ENCODE data around the gene LPAR4. TPM values are rescaled to one million over a fixed set of nuclear protein-coding genes. Genes with fewer than 3 reads are reported as not detected.

Gene LPAR4
- total and polyA plus RNA-seq, 2 of the 4 experiments (the other 2 are of a cell fraction): not detected

DNA sequence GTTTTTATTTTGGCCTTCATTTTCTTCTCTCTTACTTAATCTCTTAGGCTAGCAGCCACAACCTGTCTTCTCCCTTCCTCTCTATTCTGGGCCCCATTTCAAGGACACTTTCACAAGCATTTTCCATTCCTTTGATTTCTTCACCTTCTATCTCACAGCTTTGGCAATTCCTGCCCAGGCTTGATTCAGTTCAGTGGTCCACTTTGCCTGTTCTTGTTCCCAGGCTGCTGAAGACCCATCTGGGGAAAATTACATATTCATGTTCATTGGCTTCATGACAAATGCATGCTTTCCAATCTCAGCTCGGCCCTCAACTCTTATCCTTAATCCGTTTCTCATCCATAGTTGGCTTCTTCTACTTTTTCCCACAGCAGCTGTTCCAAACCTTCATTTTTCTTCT is 38.7 kb upstream of the LPAR4 start:
- dilution Hi-C loops (cut with HindIII; ENCODE audit: low sequenced_read_pairs, unreplicated experiment): no loop called here
- no peak overlapping the region for H2BK15ac ChIP-seq (ENCODE audit: low read depth, low read length)
- WGBS, 2 experiments (ENCODE audit: extremely low coverage in 2 of 2, insufficient read length in 1 of 2): 38% methylated on average over 2 of the region's 2 CpGs; no CpG with 5 or more reads in 1 of the 2 experiments
- ChIA-PET POLR2A (ENCODE audit: unreplicated experiment) (no interaction called here), CTCF (interaction anchor here (0.6 to 1.5 kb wide), 8 partner anchors 10 to 707 kb away, joined by 3 to 6 read pairs (median 4); no protein-coding TSS in a partner anchor)
- H3K9me1 ChIP-seq (ENCODE audit: insufficient read depth, low read length): no peaks in the 10 kb centered on the region
- H3K18ac ChIP-seq (ENCODE audit: low read depth, low read length): no peak overlapping the region
- H3K79me1 ChIP-seq (ENCODE audit: low read depth in 1 of 2, low read length in 2 of 2): no peaks in the 10 kb centered on the region
- no peak overlapping the region for H3K4me3 ChIP-seq (ENCODE audit: insufficient read depth, low read depth, low read length)
- BruUV-seq (replicated peaks): no TSS peak
- no peak overlapping the region for H2AK5ac ChIP-seq (ENCODE audit: low read depth, low read length)
- no peak overlapping the region for H3K4me2 ChIP-seq (ENCODE audit: low read depth, low read length)
- no peaks in the 10 kb centered on the region for H3K36me3 ChIP-seq (ENCODE audit: control insufficient read depth, insufficient read depth, low read length)
- no peak overlapping the region for H2BK5ac ChIP-seq (ENCODE audit: low read depth, low read length, poor library complexity, severe bottlenecking)
- TF ChIP-seq, protein P1, sequence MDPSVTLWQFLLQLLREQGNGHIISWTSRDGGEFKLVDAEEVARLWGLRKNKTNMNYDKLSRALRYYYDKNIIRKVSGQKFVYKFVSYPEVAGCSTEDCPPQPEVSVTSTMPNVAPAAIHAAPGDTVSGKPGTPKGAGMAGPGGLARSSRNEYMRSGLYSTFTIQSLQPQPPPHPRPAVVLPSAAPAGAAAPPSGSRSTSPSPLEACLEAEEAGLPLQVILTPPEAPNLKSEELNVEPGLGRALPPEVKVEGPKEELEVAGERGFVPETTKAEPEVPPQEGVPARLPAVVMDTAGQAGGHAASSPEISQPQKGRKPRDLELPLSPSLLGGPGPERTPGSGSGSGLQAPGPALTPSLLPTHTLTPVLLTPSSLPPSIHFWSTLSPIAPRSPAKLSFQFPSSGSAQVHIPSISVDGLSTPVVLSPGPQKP (IDR thresholded peaks at IDR 0.05; ENCODE audit: borderline replicate concordance, low read depth, low read length): no peak
- TF ChIP-seq POLR2A (IDR thresholded peaks at IDR 0.05; ENCODE audit: low read depth, low read length) (no peak), CHD1 (IDR thresholded peaks at IDR 0.05; ENCODE audit: low read depth, low read length) (no peak), FOS (IDR thresholded peaks at IDR 0.05; ENCODE audit: low read depth, low read length) (no peak), SMC3 (IDR thresholded peaks at IDR 0.05; ENCODE audit: low read depth, low read length) (no peak), RAD21 (IDR thresholded peaks at IDR 0.05; ENCODE audit: low read length) (no peak), BHLHE40 (IDR thresholded peaks at IDR 0.05; ENCODE audit: low read depth, low read length) (no peak), MXI1 (IDR thresholded peaks at IDR 0.05; ENCODE audit: borderline replicate concordance, low read depth, low read length) (no peak), MAFK (IDR thresholded peaks at IDR 0.05; ENCODE audit: low read depth, low read length) (no peak), RFX5 (IDR thresholded peaks at IDR 0.05; ENCODE audit: low read depth, low read length) (no peak)
- TF ChIP-seq, protein P2, sequence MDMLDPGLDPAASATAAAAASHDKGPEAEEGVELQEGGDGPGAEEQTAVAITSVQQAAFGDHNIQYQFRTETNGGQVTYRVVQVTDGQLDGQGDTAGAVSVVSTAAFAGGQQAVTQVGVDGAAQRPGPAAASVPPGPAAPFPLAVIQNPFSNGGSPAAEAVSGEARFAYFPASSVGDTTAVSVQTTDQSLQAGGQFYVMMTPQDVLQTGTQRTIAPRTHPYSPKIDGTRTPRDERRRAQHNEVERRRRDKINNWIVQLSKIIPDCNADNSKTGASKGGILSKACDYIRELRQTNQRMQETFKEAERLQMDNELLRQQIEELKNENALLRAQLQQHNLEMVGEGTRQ (IDR thresholded peaks at IDR 0.05; ENCODE audit: low read depth, low read length): no peak
- no peak for DNase-seq
- no peaks in the 10 kb centered on the region for H3K9me3 ChIP-seq (ENCODE audit: control insufficient read depth, insufficient read depth, low read length)
- H3K27ac ChIP-seq (ENCODE audit: insufficient read depth, low read length): no peak overlapping the region
- H2BK20ac ChIP-seq (ENCODE audit: low read depth, low read length): no peak overlapping the region
- no peak overlapping the region for H3K56ac ChIP-seq (ENCODE audit: extremely low read depth, insufficient read depth, low read length)
- H2AFZ ChIP-seq (replicated peaks; ENCODE audit: low read length, poor library complexity): no peak overlapping the region
- H4K5ac ChIP-seq (ENCODE audit: low read depth, low read length): no peak overlapping the region
- no peak overlapping the region for H4K91ac ChIP-seq (ENCODE audit: insufficient read depth, low read depth, low read length)
- no peak for ATAC-seq (ENCODE audit: low read depth)
- no peak overlapping the region for H2AK9ac ChIP-seq (replicated peaks; ENCODE audit: low read depth, low read length, poor library complexity)
- H3K23ac ChIP-seq (ENCODE audit: low read depth, low read length): no peak overlapping the region
- H2BK120ac ChIP-seq (ENCODE audit: low read depth, low read length): no peak overlapping the region
- intact Hi-C loops (cut with micrococcal nuclease): loop anchor here (1.0 to 2.0 kb wide), 3 partner anchors 113 to 374 kb away; no protein-coding TSS in a partner anchor
- no peaks in the 10 kb centered on the region for H3K27me3 ChIP-seq (ENCODE audit: control insufficient read depth, insufficient read depth, low read length)
- no peaks in the 10 kb centered on the region for H3K4me1 ChIP-seq (ENCODE audit: control insufficient read depth, insufficient read depth, low read length)
- no peak overlapping the region for H3K4ac ChIP-seq (ENCODE audit: low read depth, low read length)
- no peaks in the 10 kb centered on the region for H4K20me1 ChIP-seq (ENCODE audit: insufficient read depth, low read length)
- in situ Hi-C loops (cut with MboI; ENCODE audit: low sequenced_read_pairs): no loop called here
- H3K14ac ChIP-seq (replicated peaks; ENCODE audit: low read depth, low read length): no peak overlapping the region
- no peak overlapping the region for H4K8ac ChIP-seq (ENCODE audit: low read depth in 2 of 2, low read length in 2 of 2)
- H3K9ac ChIP-seq (ENCODE audit: low read depth, low read length): no peak overlapping the region

Measured in IMR-90 (cell line).